ENCODE measurements around the gene IL6ST.

The IL6ST gene

GRCh38 chr5:55917402-55918086 is 77.2 kb downstream of the IL6ST start:
- no peak for DNase-seq

- no peak for DNase-seq
Observed at GRCh38 chr5:55916986-55917385, 77.8 kb downstream of the IL6ST start.

GRCh38 chr5:55915783-55916182 is 79.0 kb downstream of the IL6ST start:
- DNase-seq = no peak

- no peak for DNase-seq
Observed at GRCh38 chr5:55914971-55915370, 79.8 kb downstream of the IL6ST start.

GRCh38 chr5:55913466-55914413 is 81.0 kb downstream of the IL6ST start:
- no peak for DNase-seq

- no peak for DNase-seq
Observed at GRCh38 chr5:55911784-55912653, 82.7 kb downstream of the IL6ST start.

GRCh38 chr5:55908804-55909203 is 86.0 kb downstream of the IL6ST start:
- no peak for DNase-seq

GRCh38 chr5:55907927-55908326 is 86.8 kb downstream of the IL6ST start:
- DNase-seq = no peak

GRCh38 chr5:55905251-55905650 is 89.5 kb downstream of the IL6ST start:
- DNase-seq = no peak

GRCh38 chr5:55904152-55904551 is 90.6 kb downstream of the IL6ST start:
- DNase-seq = no peak

- no peak for DNase-seq
Observed at GRCh38 chr5:55903121-55903701, 91.6 kb downstream of the IL6ST start.

- DNase-seq = no peak
Observed at GRCh38 chr5:55902696-55903095, 92.1 kb downstream of the IL6ST start.

GRCh38 chr5:55900776-55901175 is 94.0 kb downstream of the IL6ST start:
- no peak for DNase-seq

GRCh38 chr5:55900068-55900467 is 94.7 kb downstream of the IL6ST start:
- DNase-seq = no peak

- DNase-seq = no peak
Observed at GRCh38 chr5:55899344-55899743, 95.4 kb downstream of the IL6ST start.

- no peak for DNase-seq
Observed at GRCh38 chr5:55897905-55898304, 96.9 kb downstream of the IL6ST start.

- no peak for DNase-seq
Observed at GRCh38 chr5:55897206-55897894, 97.4 kb downstream of the IL6ST start.

- DNase-seq = no peak
Observed at GRCh38 chr5:55896663-55897062, 98.1 kb downstream of the IL6ST start.

- no peak for DNase-seq
Observed at GRCh38 chr5:55896238-55896637, 98.5 kb downstream of the IL6ST start.

- DNase-seq = no peak
Observed at GRCh38 chr5:55895346-55895745, 99.4 kb downstream of the IL6ST start.

- no peak for DNase-seq
Observed at GRCh38 chr5:55894135-55894534, 100.6 kb downstream of the IL6ST start.

GRCh38 chr5:55892479-55892878 is 102.3 kb downstream of the IL6ST start:
- DNase-seq = no peak
